Mesenchymal stem cell (in vitro differentiated cells and primary cell): ENCODE results near the gene SERPINE2. TPM values are rescaled to one million over a fixed set of nuclear protein-coding genes. Genes with fewer than 3 reads are reported as not detected.

Experiments used
- DNase-seq: peaks from one replicate; pipeline ENCODE4 v3.0.0-alpha.2; 2013
- H2AFZ ChIP-seq: one replicate; pipeline ENCODE4 v1.6.1; 2013; ENCODE audit warnings: low read depth, mild to moderate bottlenecking, control low read depth, inconsistent platforms, low read length, moderate library complexity
- H2AK5ac ChIP-seq: 2 replicates; pipeline ENCODE4 v1.6.1; 2013; ENCODE audit warnings: low read length, moderate library complexity, mild to moderate bottlenecking, inconsistent platforms; ENCODE audit not compliant: severe bottlenecking
- H2BK120ac ChIP-seq: one replicate; pipeline ENCODE4 v1.6.1; 2013; ENCODE audit warnings: low read depth, mild to moderate bottlenecking, inconsistent platforms, low read length, moderate library complexity
- H2BK12ac ChIP-seq, 2 experiments: one replicate each; pipeline ENCODE4 v1.6.1; 2013; ENCODE audit warnings: inconsistent platforms in 2 of 2, low read length in 2 of 2, mild to moderate bottlenecking in 2 of 2, moderate library complexity in 2 of 2, control low read depth in 1 of 2
- H2BK15ac ChIP-seq: one replicate; pipeline ENCODE4 v1.6.1; 2013; ENCODE audit warnings: mild to moderate bottlenecking, low read depth, inconsistent platforms; ENCODE audit not compliant: poor library complexity, severe bottlenecking
- H2BK5ac ChIP-seq: 2 replicates; pipeline ENCODE4 v1.6.1; 2013; ENCODE audit warnings: low read depth, mild to moderate bottlenecking, low read length, control low read depth, inconsistent platforms; ENCODE audit not compliant: poor library complexity, severe bottlenecking
- H3K14ac ChIP-seq, 2 experiments: one replicate each; pipeline ENCODE4 v1.6.1; 2013; ENCODE audit warnings: inconsistent platforms in 2 of 2, low read length in 2 of 2, control low read depth in 1 of 2, mild to moderate bottlenecking in 1 of 2, moderate library complexity in 1 of 2
- H3K18ac ChIP-seq, 2 experiments: one replicate each; pipeline ENCODE4 v1.6.1; 2013; ENCODE audit warnings: inconsistent platforms in 2 of 2, low read length in 2 of 2, control low read depth in 1 of 2, low read depth in 1 of 2, mild to moderate bottlenecking in 1 of 2
- H3K23ac ChIP-seq, 2 experiments: one replicate each; pipeline ENCODE4 v1.6.1; 2013; ENCODE audit warnings: inconsistent platforms in 2 of 2, low read length in 2 of 2, mild to moderate bottlenecking in 2 of 2, moderate library complexity in 2 of 2, control low read depth in 1 of 2
- H3K27ac ChIP-seq: 2 replicates; pipeline ENCODE4 v1.5.1; 2013; ENCODE audit warnings: mild to moderate bottlenecking, moderate library complexity, low read length, control low read depth, inconsistent platforms; ENCODE audit not compliant: poor library complexity, severe bottlenecking
- H3K27me3 ChIP-seq, 2 experiments: 2 replicates each; pipeline versions ENCODE4 v1.6.1 to v1.7.0; 2013; ENCODE audit warnings: low read length in 2 of 2, mild to moderate bottlenecking in 2 of 2, moderate library complexity in 2 of 2, control low read depth in 1 of 2, inconsistent platforms in 1 of 2; ENCODE audit not compliant: control insufficient read depth in 1 of 2, insufficient read depth in 1 of 2
- H3K36me3 ChIP-seq, 2 experiments: 2 replicates each; pipeline versions ENCODE4 v1.6.1 to v1.7.0; 2013; ENCODE audit warnings: low read length in 2 of 2, control low read depth in 1 of 2, inconsistent platforms in 1 of 2, low read depth in 1 of 2, mild to moderate bottlenecking in 1 of 2; ENCODE audit not compliant: insufficient read depth in 2 of 2, control insufficient read depth in 1 of 2
- H3K4ac ChIP-seq, 2 experiments: one replicate each; pipeline ENCODE4 v1.6.1; 2013; ENCODE audit warnings: inconsistent platforms in 2 of 2, low read length in 2 of 2, mild to moderate bottlenecking in 2 of 2, moderate library complexity in 2 of 2, control low read depth in 1 of 2, low read depth in 1 of 2
- H3K4me1 ChIP-seq: 2 replicates; pipeline ENCODE4 v1.6.1; 2013; ENCODE audit warnings: low read depth, low read length, control low read depth; ENCODE audit not compliant: control insufficient read depth, insufficient read depth
- H3K4me2 ChIP-seq: 2 replicates; pipeline ENCODE4 v1.6.1; 2013; ENCODE audit warnings: low read length, mild to moderate bottlenecking, inconsistent platforms; ENCODE audit not compliant: poor library complexity, severe bottlenecking
- H3K4me3 ChIP-seq, 2 experiments: 2 replicates each; pipeline versions ENCODE4 v1.5.1 to v1.7.0; 2013; ENCODE audit warnings: low read length in 2 of 2, mild to moderate bottlenecking in 2 of 2, control low read depth in 1 of 2, low read depth in 1 of 2; ENCODE audit not compliant: insufficient read depth in 1 of 2
- H3K79me1 ChIP-seq: replicated peaks from 2 replicates; pipeline ENCODE4 v1.6.1; 2013; ENCODE audit warnings: mild to moderate bottlenecking, control low read depth, low read length, inconsistent platforms; ENCODE audit not compliant: poor library complexity, severe bottlenecking
- H3K9ac ChIP-seq: 2 replicates; pipeline ENCODE4 v1.7.0; 2013; ENCODE audit warnings: mild to moderate bottlenecking, low read length, moderate library complexity
- H3K9me3 ChIP-seq: 2 replicates; pipeline ENCODE4 v1.7.0; 2013; ENCODE audit warnings: mild to moderate bottlenecking, low read length; ENCODE audit not compliant: control insufficient read depth
- H4K8ac ChIP-seq: one replicate; pipeline ENCODE4 v1.6.1; 2013; ENCODE audit warnings: inconsistent platforms, mild to moderate bottlenecking, low read length, moderate library complexity
- H4K91ac ChIP-seq: one replicate; pipeline ENCODE4 v1.6.1; 2013; ENCODE audit warnings: mild to moderate bottlenecking, low read length, inconsistent platforms
- WGBS: methylation state at CpG from one replicate; pipeline ENCODE4 v1.1.7; 2013; ENCODE audit warnings: mixed read lengths; 5-methylcytosine and 5-hydroxymethylcytosine counted together
- polyA plus RNA-seq, 2 experiments: library from polyadenylated mRNA; stranded (reverse); fragments of 200-250 nt; gene quantifications; one replicate each; pipeline ENCODE4 v1.2.3, GENCODE V29; 2013

SERPINE2 gene
- 579 TPM for polyA plus RNA-seq (2013, experiment 1 of 2)
- 591 TPM for polyA plus RNA-seq (2013, experiment 2 of 2)

- Histone ChIP-seq H2BK12ac (peak within 1 kb of the TSS; percentile 38 to 97), H3K4me1 (peaks cover 16% of the 10 kb centered on the region), H3K27me3 (no peaks in the 10 kb centered on the region), H3K4me3 (peak within 1 kb of the TSS; percentile 86 to 87), H2BK5ac (peak within 1 kb of the TSS; percentile 35), H4K91ac (peak within 1 kb of the TSS; percentile 70), H3K9ac (peak within 1 kb of the TSS; percentile 73), H2AFZ (peak within 1 kb of the TSS; percentile 73), H2BK15ac (no peak within 1 kb of the TSS), H3K18ac (peak within 1 kb of the TSS; percentile 46 to 90), H2AK5ac (no peak within 1 kb of the TSS), H3K9me3 (no peaks in the 10 kb centered on the region), H3K23ac (peak within 1 kb of the TSS in 1 of 2 experiments; percentile 94), H3K27ac (no peak within 1 kb of the TSS), H3K36me3 (peaks cover 0 to 13% of the 10 kb centered on the region in 2 experiments), H2BK120ac (peak within 1 kb of the TSS; percentile 66), H3K4ac (peak within 1 kb of the TSS in 1 of 2 experiments; percentile 45), H3K14ac (peak within 1 kb of the TSS in 1 of 2 experiments; percentile 88), H3K4me2 (peak within 1 kb of the TSS; percentile 95), H4K8ac (peak within 1 kb of the TSS; percentile 46), H3K79me1 (peaks cover 12% of the 10 kb centered on the region)
- DNase-seq = peak; percentile 76
- WGBS = under 1% methylated on average over 60 of the region's 91 CpGs
These were observed at the start of gene SERPINE2 for GRCh38 chr2:224039080-224039769. SERPINE2 (minus strand) TSS chr2:224039286; CDS start chr2:224001900, 37,386 bp downstream.

GRCh38 chr2:224086226-224086914 lies 47.3 kb upstream of the SERPINE2 start:
- Histone ChIP-seq H2BK12ac (no peak overlapping the region), H4K8ac (no peak overlapping the region), H3K79me1 (no peaks in the 10 kb centered on the region), H3K27me3 (no peaks in the 10 kb centered on the region), H3K18ac (no peak overlapping the region), H3K9ac (peak overlapping the region; percentile 74), H2BK5ac (peak overlapping the region; percentile 44), H3K23ac (no peak overlapping the region), H2AFZ (no peak overlapping the region), H3K9me3 (no peaks in the 10 kb centered on the region), H3K4me1 (peaks cover 2% of the 10 kb centered on the region), H3K4me2 (peak overlapping the region; percentile 19), H3K27ac (peak overlapping the region; percentile 92), H3K14ac (no peak overlapping the region), H2BK15ac (no peak overlapping the region), H2AK5ac (peak overlapping the region; percentile 44), H3K36me3 (no peaks in the 10 kb centered on the region), H3K4ac (no peak overlapping the region), H3K4me3 (no peak overlapping the region), H4K91ac (no peak overlapping the region), H2BK120ac (no peak overlapping the region)
- 0% methylated on average over 3 of the region's 3 CpGs for WGBS
- DNase-seq = peak; percentile 94

- Histone ChIP-seq H3K9me3 (no peaks in the 10 kb centered on the region), H3K36me3 (no peaks in the 10 kb centered on the region), H2BK120ac (no peak overlapping the region), H3K27ac (peak overlapping the region; percentile 92), H3K9ac (peak overlapping the region; percentile 73), H2BK15ac (no peak overlapping the region), H3K4me2 (no peak overlapping the region), H3K18ac (no peak overlapping the region), H2AK5ac (no peak overlapping the region), H4K8ac (no peak overlapping the region), H2AFZ (no peak overlapping the region), H4K91ac (no peak overlapping the region), H3K79me1 (no peaks in the 10 kb centered on the region), H3K4me3 (peak overlapping the region in 1 of 2 experiments; percentile 13), H3K23ac (no peak overlapping the region), H2BK5ac (peak overlapping the region; percentile 44), H3K27me3 (no peaks in the 10 kb centered on the region), H3K14ac (no peak overlapping the region), H3K4me1 (peaks cover 2% of the 10 kb centered on the region), H3K4ac (peak overlapping the region in 1 of 2 experiments; percentile 32), H2BK12ac (no peak overlapping the region)
- WGBS = 40% methylated on average over 1 of the region's 3 CpGs
- DNase-seq = peak; percentile 53
These were observed 46.7 kb upstream of the SERPINE2 start for GRCh38 chr2:224085811-224086210.

GRCh38 chr2:224085246-224085645 lies 46.2 kb upstream of the SERPINE2 start:
- no peak overlapping the region for H2BK15ac ChIP-seq
- H3K36me3 ChIP-seq = no peaks in the 10 kb centered on the region
- no peaks in the 10 kb centered on the region for H3K79me1 ChIP-seq
- H3K27me3 ChIP-seq = no peaks in the 10 kb centered on the region
- 0% methylated on average over 1 of the region's 2 CpGs for WGBS
- H3K18ac ChIP-seq = no peak overlapping the region
- H3K4me1 ChIP-seq = peaks cover 2% of the 10 kb centered on the region
- peak overlapping the region; percentile 24 for H2BK5ac ChIP-seq
- H3K14ac ChIP-seq = no peak overlapping the region
- peak overlapping the region; percentile 73 for H3K9ac ChIP-seq
- H4K91ac ChIP-seq = no peak overlapping the region
- H3K4me2 ChIP-seq = no peak overlapping the region
- no peaks in the 10 kb centered on the region for H3K9me3 ChIP-seq
- H3K4ac ChIP-seq = no peak overlapping the region
- no peak overlapping the region for H3K23ac ChIP-seq
- H2AFZ ChIP-seq = no peak overlapping the region
- no peak overlapping the region for H2AK5ac ChIP-seq
- peak overlapping the region; percentile 92 for H3K27ac ChIP-seq
- H4K8ac ChIP-seq = no peak overlapping the region
- H2BK12ac ChIP-seq = no peak overlapping the region
- DNase-seq = peak; percentile 89
- H3K4me3 ChIP-seq = peak overlapping the region in 1 of 2 experiments; percentile 13
- no peak overlapping the region for H2BK120ac ChIP-seq
